OCI-LY1 (cell line): Measurements from ENCODE around the gene DSE.

Experiments used
- H2AFZ ChIP-seq: fragments of 200-600 bp; sonication (generic), shearing (Covaris generic); 2 replicates; pipeline ENCODE4 v1.6.0; 2014; ENCODE audit warnings: antibody characterized with exemption, mild to moderate bottlenecking, low read length
- H3F3A ChIP-seq: fragments of 200-600 bp; sonication (generic), shearing (Covaris generic); 2 replicates; pipeline ENCODE4 v1.6.0; 2014; ENCODE audit warnings: mild to moderate bottlenecking, antibody characterized with exemption, low read length, moderate library complexity; ENCODE audit not compliant: insufficient read depth
- H3K27ac ChIP-seq: fragments of 200-600 bp; sonication (generic); 2 replicates; pipeline ENCODE4 v1.5.1; 2014; ENCODE audit warnings: low read length, mixed run types, mild to moderate bottlenecking, low read depth; ENCODE audit not compliant: poor library complexity, severe bottlenecking
- H3K27me3 ChIP-seq: fragments of 200-600 bp; sonication (generic); 2 replicates; pipeline ENCODE4 v1.6.0; 2014; ENCODE audit warnings: antibody characterized with exemption, mild to moderate bottlenecking, low read length, moderate library complexity; ENCODE audit not compliant: insufficient read depth
- H3K36me3 ChIP-seq: fragments of 200-600 bp; sonication (generic); 2 replicates; pipeline ENCODE4 v1.6.1; 2014; ENCODE audit warnings: mild to moderate bottlenecking, antibody characterized with exemption, low read length, moderate library complexity, mixed read lengths; ENCODE audit not compliant: insufficient read depth
- H3K4me1 ChIP-seq: fragments of 200-600 bp; sonication (generic); 2 replicates; pipeline ENCODE4 v1.5.1; 2014; ENCODE audit warnings: mild to moderate bottlenecking, low read length, moderate library complexity; ENCODE audit not compliant: insufficient read depth, severe bottlenecking
- H3K4me2 ChIP-seq: fragments of 200-600 bp; sonication (generic), shearing (Covaris generic); 2 replicates; pipeline ENCODE4 v1.6.1; 2014; ENCODE audit warnings: low read length
- H3K4me3 ChIP-seq: fragments of 200-600 bp; sonication (generic); 2 replicates; pipeline ENCODE4 v1.5.1; 2014; ENCODE audit warnings: low read length, low read depth, mild to moderate bottlenecking, mixed read lengths; ENCODE audit not compliant: poor library complexity, severe bottlenecking
- H3K79me2 ChIP-seq: fragments of 200-600 bp; shearing (Covaris generic); 2 replicates; pipeline ENCODE4 v1.6.1; 2016; ENCODE audit warnings: mixed run types, low read length, mixed read lengths; ENCODE audit not compliant: insufficient read depth
- H3K9ac ChIP-seq: fragments of 200-600 bp; sonication (generic), shearing (Covaris generic); 2 replicates; pipeline ENCODE4 v1.6.1; 2014; ENCODE audit warnings: mild to moderate bottlenecking, low read length, mixed read lengths
- H3K9me2 ChIP-seq: fragments of 200-600 bp; sonication (generic), shearing (Covaris generic); 2 replicates; pipeline ENCODE4 v1.6.1; 2014; ENCODE audit warnings: low read depth, mild to moderate bottlenecking, low read length, mixed read lengths
- H3K9me3 ChIP-seq: fragments of 200-600 bp; shearing (Covaris generic); 2 replicates; pipeline ENCODE4 v1.6.1; 2014; ENCODE audit warnings: low read length, mixed read lengths
- H4K20me1 ChIP-seq: fragments of 200-600 bp; sonication (generic), shearing (Covaris generic); 2 replicates; pipeline ENCODE4 v1.6.0; 2016; ENCODE audit warnings: mild to moderate bottlenecking, low read length; ENCODE audit not compliant: insufficient read depth
- CTCF ChIP-seq: fragments of 200-600 bp; sonication (generic), shearing (Covaris generic); IDR thresholded peaks from 2 replicates; pipeline ENCODE4 v1.5.1; 2017; ENCODE audit warnings: mild to moderate bottlenecking, antibody characterized with exemption, low read length, moderate library complexity, mixed read lengths
- EZH2 ChIP-seq: fragments of 200-600 bp; sonication (generic), shearing (Covaris generic); IDR thresholded peaks from 2 replicates; pipeline ENCODE4 v1.8.0; 2017; ENCODE audit warnings: borderline replicate concordance, mixed run types, mild to moderate bottlenecking, antibody characterized with exemption, low read length, moderate library complexity, mixed read lengths

DSE gene

GRCh38 chr6:116451916-116452315, 81.2 kb downstream of the DSE start:
- Histone ChIP-seq H3K4me1 (no peaks in the 10 kb centered on the region), H3K36me3 (no peaks in the 10 kb centered on the region)

GRCh38 chr6:116452531-116452930, 81.8 kb downstream of the DSE start:
- Histone ChIP-seq H3K79me2 (no peaks in the 10 kb centered on the region), H2AFZ (no peak overlapping the region), H3K9me2 (no peaks in the 10 kb centered on the region), H3K27ac (no peak overlapping the region), H3K4me3 (no peak overlapping the region), H3K36me3 (no peaks in the 10 kb centered on the region), H3K4me2 (no peak overlapping the region), H3K9me3 (no peaks in the 10 kb centered on the region), H3K27me3 (no peaks in the 10 kb centered on the region), H3K9ac (no peak overlapping the region), H3K4me1 (no peaks in the 10 kb centered on the region), H3F3A (no peaks in the 10 kb centered on the region), H4K20me1 (no peaks in the 10 kb centered on the region)
- TF ChIP-seq CTCF (no peak), EZH2 (no peak)

More at GRCh38 chr6:116451916-116452315, 81.2 kb downstream of the DSE start:
- no peak overlapping the region for H3K4me2 ChIP-seq
- H3F3A ChIP-seq = no peaks in the 10 kb centered on the region
- H3K9me2 ChIP-seq = no peaks in the 10 kb centered on the region
- H2AFZ ChIP-seq = no peak overlapping the region
- no peak overlapping the region for H3K4me3 ChIP-seq
- H3K27me3 ChIP-seq = no peaks in the 10 kb centered on the region
- no peaks in the 10 kb centered on the region for H3K9me3 ChIP-seq
- H3K79me2 ChIP-seq = no peaks in the 10 kb centered on the region
- no peak overlapping the region for H3K9ac ChIP-seq
- TF ChIP-seq CTCF = no peak
- TF ChIP-seq EZH2 = no peak
- H4K20me1 ChIP-seq = no peaks in the 10 kb centered on the region
- no peak overlapping the region for H3K27ac ChIP-seq

GRCh38 chr6:116456106-116456505, 85.4 kb downstream of the DSE start:
- Histone ChIP-seq H3K27me3 (no peaks in the 10 kb centered on the region), H4K20me1 (no peaks in the 10 kb centered on the region), H3K36me3 (no peaks in the 10 kb centered on the region), H3K9me2 (no peaks in the 10 kb centered on the region), H3K4me3 (no peak overlapping the region), H3K4me2 (no peak overlapping the region), H3K9me3 (no peaks in the 10 kb centered on the region), H2AFZ (no peak overlapping the region), H3K27ac (no peak overlapping the region), H3K79me2 (no peaks in the 10 kb centered on the region), H3F3A (no peaks in the 10 kb centered on the region), H3K4me1 (no peaks in the 10 kb centered on the region), H3K9ac (no peak overlapping the region)
- no peak for TF ChIP-seq CTCF
- no peak for TF ChIP-seq EZH2
